Measurements from ENCODE around the gene GATB.

DNA sequence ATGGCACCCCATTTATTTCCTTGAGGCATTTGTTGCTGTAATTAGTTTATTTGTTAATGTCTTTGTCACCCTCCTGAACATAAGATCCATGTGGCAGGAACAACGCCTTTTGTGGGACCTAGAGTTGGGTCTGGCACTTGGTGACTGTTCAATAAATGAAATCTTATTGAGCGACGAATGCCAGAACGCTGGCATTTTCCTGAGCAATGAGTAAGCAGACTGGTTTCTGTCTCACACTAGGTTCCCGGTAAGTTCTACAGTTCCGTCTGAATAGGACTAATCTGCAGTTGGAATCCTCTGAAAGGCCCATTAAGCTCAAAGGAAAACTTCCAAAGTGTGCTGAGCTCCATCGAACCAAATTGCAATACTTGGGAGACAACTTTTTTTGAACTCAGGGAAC, 49.2 kb downstream of the GATB start:
- TF ChIP-seq, protein P1, sequence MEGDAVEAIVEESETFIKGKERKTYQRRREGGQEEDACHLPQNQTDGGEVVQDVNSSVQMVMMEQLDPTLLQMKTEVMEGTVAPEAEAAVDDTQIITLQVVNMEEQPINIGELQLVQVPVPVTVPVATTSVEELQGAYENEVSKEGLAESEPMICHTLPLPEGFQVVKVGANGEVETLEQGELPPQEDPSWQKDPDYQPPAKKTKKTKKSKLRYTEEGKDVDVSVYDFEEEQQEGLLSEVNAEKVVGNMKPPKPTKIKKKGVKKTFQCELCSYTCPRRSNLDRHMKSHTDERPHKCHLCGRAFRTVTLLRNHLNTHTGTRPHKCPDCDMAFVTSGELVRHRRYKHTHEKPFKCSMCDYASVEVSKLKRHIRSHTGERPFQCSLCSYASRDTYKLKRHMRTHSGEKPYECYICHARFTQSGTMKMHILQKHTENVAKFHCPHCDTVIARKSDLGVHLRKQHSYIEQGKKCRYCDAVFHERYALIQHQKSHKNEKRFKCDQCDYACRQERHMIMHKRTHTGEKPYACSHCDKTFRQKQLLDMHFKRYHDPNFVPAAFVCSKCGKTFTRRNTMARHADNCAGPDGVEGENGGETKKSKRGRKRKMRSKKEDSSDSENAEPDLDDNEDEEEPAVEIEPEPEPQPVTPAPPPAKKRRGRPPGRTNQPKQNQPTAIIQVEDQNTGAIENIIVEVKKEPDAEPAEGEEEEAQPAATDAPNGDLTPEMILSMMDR (conservative IDR thresholded peaks at IDR 0.05 in 1 of 2, IDR thresholded peaks at IDR 0.05 in 1 of 2; ENCODE audit: low read depth in 1 of 2, low read length in 2 of 2), result no peak
- no peak for TF ChIP-seq EZH2 (IDR thresholded peaks at IDR 0.05; ENCODE audit: low read length, missing control alignments)

Data from fibroblast of lung (primary cell).